Osteoblast (primary cell): Measurements from ENCODE around the gene EPN1. TPM values are rescaled to one million over a fixed set of nuclear protein-coding genes. Genes with fewer than 3 reads are reported as not detected.

Experiments
- DNase-seq: peaks from one replicate; pipeline ENCODE4 v3.0.0; 2011; ENCODE audit warnings: low spot score, mixed read lengths; ENCODE audit not compliant: insufficient read length; ENCODE audit errors: missing footprints
- H2AFZ ChIP-seq: 2 replicates; pipeline ENCODE4 v1.6.0; 2011; ENCODE audit warnings: mild to moderate bottlenecking, low read length
- H3K27ac ChIP-seq: 2 replicates; pipeline ENCODE4 v1.5.1; 2011; ENCODE audit warnings: mild to moderate bottlenecking, low read depth, low read length, moderate library complexity
- H3K27me3 ChIP-seq: 2 replicates; pipeline ENCODE4 v1.6.0; 2012; ENCODE audit warnings: mild to moderate bottlenecking, control low read depth, inconsistent platforms, low read length, moderate library complexity; ENCODE audit not compliant: insufficient read depth
- H3K36me3 ChIP-seq: 2 replicates; pipeline ENCODE4 v1.5.1; 2011; ENCODE audit warnings: mild to moderate bottlenecking, low read length, control low read depth, moderate library complexity; ENCODE audit not compliant: insufficient read depth
- H3K4me1 ChIP-seq: 2 replicates; pipeline ENCODE4 v1.5.1; 2011; ENCODE audit warnings: mild to moderate bottlenecking, low read length, control low read depth, moderate library complexity; ENCODE audit not compliant: insufficient read depth
- H3K4me2 ChIP-seq: 2 replicates; pipeline ENCODE4 v1.6.0; 2011; ENCODE audit warnings: mild to moderate bottlenecking, low read length; ENCODE audit not compliant: insufficient read depth
- H3K4me3 ChIP-seq: fragments of 200-600 bp; sonication (generic); 3 replicates; pipeline ENCODE4 v1.5.1; 2012; ENCODE audit warnings: mild to moderate bottlenecking, low read length, inconsistent platforms; ENCODE audit not compliant: insufficient read depth
- H3K79me2 ChIP-seq: 2 replicates; pipeline ENCODE4 v1.6.0; 2012; ENCODE audit warnings: mild to moderate bottlenecking, low read length, control low read depth, inconsistent platforms; ENCODE audit not compliant: insufficient read depth
- H3K9me3 ChIP-seq: 2 replicates; pipeline ENCODE4 v1.5.1; 2011; ENCODE audit warnings: low read depth, low read length, control low read depth
- H4K20me1 ChIP-seq: 2 replicates; pipeline ENCODE4 v1.6.0; 2012; ENCODE audit warnings: mild to moderate bottlenecking, low read length, control low read depth; ENCODE audit not compliant: insufficient read depth
- CTCF ChIP-seq: IDR thresholded peaks from 2 replicates; pipeline ENCODE4 v1.5.1; 2011; ENCODE audit warnings: mild to moderate bottlenecking, low read depth, low read length, moderate library complexity; ENCODE audit errors: extremely low read depth
- total RNA-seq: library from RNA; depleted of rRNA; stranded (reverse); fragments of >200 nt; gene quantifications from 2 replicates; pipeline ENCODE4 v1.2.3, GENCODE V29; 2012

EPN1 gene
- total RNA-seq, 1 donor, result 31.5 TPM

GRCh38 chr19:55646889-55647731 lies 27.9 kb upstream of the EPN1 start:
- H3K4me3 ChIP-seq, result peak overlapping the region; percentile 87
- H3K79me2 ChIP-seq, result peaks cover 32% of the 10 kb centered on the region
- peak overlapping the region; percentile 48 for H3K27ac ChIP-seq
- DNase-seq, result peak; percentile 90
- H4K20me1 ChIP-seq, result no peaks in the 10 kb centered on the region
- no peaks in the 10 kb centered on the region for H3K9me3 ChIP-seq
- peak overlapping the region; percentile 91 for H3K4me2 ChIP-seq
- no peak for TF ChIP-seq CTCF
- H3K27me3 ChIP-seq, result no peaks in the 10 kb centered on the region
- peak overlapping the region; percentile 81 for H2AFZ ChIP-seq
- peaks cover 15% of the 10 kb centered on the region for H3K36me3 ChIP-seq
- peaks cover 28% of the 10 kb centered on the region for H3K4me1 ChIP-seq

- no peaks in the 10 kb centered on the region for H3K9me3 ChIP-seq
- no peak for TF ChIP-seq CTCF
Observed at GRCh38 chr19:55647732-55648584, 27.1 kb upstream of the EPN1 start, which contains the start of gene CCDC106. Gene CCDC106 (plus strand): TSS chr19:55648212. CDS start chr19:55649047, 835 bp downstream.

GRCh38 chr19:55648585-55649267 lies 26.3 kb upstream of the EPN1 start:
- H3K9me3 ChIP-seq, result no peaks in the 10 kb centered on the region
- TF ChIP-seq CTCF, result no peak
- H4K20me1 ChIP-seq, result no peaks in the 10 kb centered on the region
- peak overlapping the region; percentile 87 for H3K4me3 ChIP-seq
- peaks cover 27% of the 10 kb centered on the region for H3K79me2 ChIP-seq
- H2AFZ ChIP-seq, result peak overlapping the region; percentile 56
- H3K27ac ChIP-seq, result no peak overlapping the region
- peaks cover 15% of the 10 kb centered on the region for H3K36me3 ChIP-seq
- peaks cover 21% of the 10 kb centered on the region for H3K4me1 ChIP-seq
- H3K27me3 ChIP-seq, result no peaks in the 10 kb centered on the region
- peak overlapping the region; percentile 91 for H3K4me2 ChIP-seq
- DNase-seq, result peak; percentile 85

More at GRCh38 chr19:55647732-55648584, 27.1 kb upstream of the EPN1 start, which contains the start of gene CCDC106:
- peak within 1 kb of the TSS; percentile 48 for H3K27ac ChIP-seq
- peak within 1 kb of the TSS; percentile 87 for H3K4me3 ChIP-seq
- H3K4me1 ChIP-seq, result peaks cover 25% of the 10 kb centered on the region
- peaks cover 15% of the 10 kb centered on the region for H3K36me3 ChIP-seq
- peaks cover 31% of the 10 kb centered on the region for H3K79me2 ChIP-seq
- peak within 1 kb of the TSS; percentile 81 for H2AFZ ChIP-seq
- H4K20me1 ChIP-seq, result no peaks in the 10 kb centered on the region
- peak; percentile 98 for DNase-seq
- peak within 1 kb of the TSS; percentile 91 for H3K4me2 ChIP-seq
- no peaks in the 10 kb centered on the region for H3K27me3 ChIP-seq
